B cell (primary cell): Measurements from ENCODE around the gene SPEF1. TPM values are rescaled to one million over a fixed set of nuclear protein-coding genes. Genes with fewer than 3 reads are reported as not detected.

Experiments used
- ATAC-seq: fragments of 200-7000 bp; cut with Tn5 transposase; one replicate; pipeline ENCODE4 v1.10.0; 2021; ENCODE audit warnings: low read depth, mild to moderate bottlenecking, moderate number of reproducible peaks, moderate library complexity
- CTCF ChIA-PET: fragments of 350-600 bp; sonication (Branson Sonifier 250); formaldehyde crosslinking; loops from one replicate; lab custom pipeline; 2021; ENCODE audit warnings: antibody characterized with exemption, inconsistent platforms; lab: Charles Lee
- POLR2A ChIA-PET: fragments of 350-600 bp; sonication (Branson Sonifier 250); formaldehyde crosslinking; loops from one replicate; lab custom pipeline; 2021; ENCODE audit warnings: antibody characterized with exemption; lab: Charles Lee
- DNase-seq: peaks from one replicate; pipeline ENCODE4 v3.0.0; 2013
- H2AFZ ChIP-seq: 2 replicates; pipeline ENCODE4 v1.6.1; 2012; ENCODE audit warnings: mild to moderate bottlenecking, low read depth, low read length; ENCODE audit not compliant: insufficient read depth, poor library complexity, severe bottlenecking
- H3K27ac ChIP-seq, 2 donors: 1 replicate in 1 of 2; 2 replicates in 1 of 2; pipeline ENCODE4 v1.5.1; 2012 to 2013; ENCODE audit warnings: low read length in 2 of 2, mild to moderate bottlenecking in 2 of 2, moderate library complexity in 1 of 2
- H3K27me3 ChIP-seq, 4 experiments: fragments of 200-600 bp in 1 of 4; sonication (generic) in 1 of 4; replicated peaks in 1 of 4; 1 replicate in 2 of 4; 2 replicates in 2 of 4; pipeline versions ENCODE4 v1.6.1 to v1.7.0; 2013 to 2016; ENCODE audit warnings: low read length in 3 of 4, mild to moderate bottlenecking in 2 of 4, mixed read lengths in 1 of 4, moderate library complexity in 1 of 4; ENCODE audit not compliant: insufficient read depth in 4 of 4, control insufficient read depth in 3 of 4; ENCODE audit errors: control extremely low read depth in 1 of 4
- H3K36me3 ChIP-seq, 2 experiments: replicated peaks in 1 of 2; 1 replicate in 1 of 2; 2 replicates in 1 of 2; pipeline versions ENCODE4 v1.6.1 to v1.7.1; 2013; ENCODE audit warnings: low read length in 1 of 2; ENCODE audit not compliant: insufficient read depth in 2 of 2, control insufficient read depth in 1 of 2; ENCODE audit errors: control extremely low read depth in 1 of 2, extremely low read depth in 1 of 2
- H3K4me1 ChIP-seq, 2 donors: fragments of 200-600 bp in 1 of 2; sonication (generic) in 1 of 2; 1 replicate in 1 of 2; 2 replicates in 1 of 2; pipeline versions ENCODE4 v1.5.1 to v1.6.1; 2013 to 2017; ENCODE audit warnings: low read length in 2 of 2; ENCODE audit not compliant: control insufficient read depth in 2 of 2, insufficient read depth in 2 of 2
- H3K4me2 ChIP-seq: replicated peaks from 2 replicates; pipeline ENCODE3; 2012; ENCODE audit warnings: mild to moderate bottlenecking, low read depth, low read length; ENCODE audit not compliant: poor library complexity, severe bottlenecking
- H3K4me3 ChIP-seq, 5 experiments: fragments of 200-600 bp in 1 of 5; sonication (generic) in 1 of 5; 1 replicate in 3 of 5; 2 replicates in 2 of 5; pipeline versions ENCODE4 v1.5.1 to v1.7.0; 2011 to 2016; ENCODE audit warnings: low read length in 4 of 5, mild to moderate bottlenecking in 4 of 5, low read depth in 2 of 5, control low read depth in 1 of 5, moderate library complexity in 1 of 5; ENCODE audit not compliant: insufficient read depth in 1 of 5; ENCODE audit errors: control extremely low read depth in 1 of 5, extremely low read depth in 1 of 5
- H3K79me2 ChIP-seq: fragments of 200-600 bp; sonication (generic); one replicate; pipeline ENCODE4 v1.6.0; 2016; ENCODE audit warnings: low read length; ENCODE audit not compliant: control insufficient read depth, insufficient read depth
- H3K9ac ChIP-seq: fragments of 200-600 bp; sonication (generic); 2 replicates; pipeline ENCODE4 v1.6.1; 2017; ENCODE audit warnings: mild to moderate bottlenecking, low read length, moderate library complexity
- H3K9me3 ChIP-seq, 3 donors: one replicate each; pipeline versions ENCODE4 v1.6.1 to v1.7.1; 2013; ENCODE audit warnings: low read length in 2 of 3; ENCODE audit not compliant: control insufficient read depth in 2 of 3, insufficient read depth in 1 of 3; ENCODE audit errors: control extremely low read depth in 1 of 3
- H4K20me1 ChIP-seq: 2 replicates; pipeline ENCODE4 v1.6.0; 2012; ENCODE audit warnings: mild to moderate bottlenecking, low read length; ENCODE audit not compliant: insufficient read depth, control insufficient read depth, poor library complexity, severe bottlenecking
- H3K27ac Mint-ChIP-seq: one replicate; pipeline ENCODE4 v1.8.0; 2021; ENCODE audit warnings: mixed read lengths
- H3K27me3 Mint-ChIP-seq: one replicate; pipeline ENCODE4 v1.8.0; 2021; ENCODE audit warnings: mixed read lengths
- H3K4me1 Mint-ChIP-seq: one replicate; pipeline ENCODE4 v1.8.0; 2021; ENCODE audit warnings: mixed read lengths
- H3K4me3 Mint-ChIP-seq: one replicate; pipeline ENCODE4 v1.8.0; 2021; ENCODE audit warnings: mixed read lengths
- H3K9me3 Mint-ChIP-seq: one replicate; pipeline ENCODE4 v1.8.0; 2022; ENCODE audit warnings: mixed read lengths; ENCODE audit not compliant: insufficient read depth
- EZH2 ChIP-seq: IDR thresholded peaks from 2 replicates; pipeline ENCODE4 v1.6.1; 2012; ENCODE audit warnings: borderline replicate concordance, low read depth, mild to moderate bottlenecking, moderate library complexity, low read length; ENCODE audit not compliant: insufficient read depth, poor library complexity, severe bottlenecking
- WGBS: methylation state at CpG from one replicate; pipeline ENCODE4 v1.1.5; 2013; ENCODE audit warnings: missing lambda C conversion rate; ENCODE audit not compliant: insufficient coverage; 5-methylcytosine and 5-hydroxymethylcytosine counted together
- intact Hi-C: fragments of 100-400 bp; cut with micrococcal nuclease; formaldehyde crosslinking; loops from one replicate; pipeline ENCODE4 v1.10.0; 2022
- polyA plus RNA-seq: library from polyadenylated mRNA; depleted of rRNA; stranded (reverse); fragments of >200 nt; gene quantifications from 2 replicates; pipeline ENCODE4 v1.2.3, GENCODE V29; 2012
- total RNA-seq, 2 donors: library from RNA; stranded (reverse); fragments of 120-200 nt in 1 of 2; gene quantifications; 1 replicate in 1 of 2; 2 replicates in 1 of 2; pipeline versions ENCODE4 v1.2.3 to v1.2.4, GENCODE V29; 2013 to 2022
- TF ChIP-seq, protein P1 (sequence below): fragments of 200-600 bp; IDR thresholded peaks from one replicate; pipeline ENCODE4 v1.8.0; 2022; ENCODE audit warnings: antibody characterized with exemption, mild to moderate bottlenecking

SPEF1 gene
- total and polyA plus RNA-seq, 2 donors (not counting 1 experiment from before 2014, with no cell fraction given) = not detected

DNA sequence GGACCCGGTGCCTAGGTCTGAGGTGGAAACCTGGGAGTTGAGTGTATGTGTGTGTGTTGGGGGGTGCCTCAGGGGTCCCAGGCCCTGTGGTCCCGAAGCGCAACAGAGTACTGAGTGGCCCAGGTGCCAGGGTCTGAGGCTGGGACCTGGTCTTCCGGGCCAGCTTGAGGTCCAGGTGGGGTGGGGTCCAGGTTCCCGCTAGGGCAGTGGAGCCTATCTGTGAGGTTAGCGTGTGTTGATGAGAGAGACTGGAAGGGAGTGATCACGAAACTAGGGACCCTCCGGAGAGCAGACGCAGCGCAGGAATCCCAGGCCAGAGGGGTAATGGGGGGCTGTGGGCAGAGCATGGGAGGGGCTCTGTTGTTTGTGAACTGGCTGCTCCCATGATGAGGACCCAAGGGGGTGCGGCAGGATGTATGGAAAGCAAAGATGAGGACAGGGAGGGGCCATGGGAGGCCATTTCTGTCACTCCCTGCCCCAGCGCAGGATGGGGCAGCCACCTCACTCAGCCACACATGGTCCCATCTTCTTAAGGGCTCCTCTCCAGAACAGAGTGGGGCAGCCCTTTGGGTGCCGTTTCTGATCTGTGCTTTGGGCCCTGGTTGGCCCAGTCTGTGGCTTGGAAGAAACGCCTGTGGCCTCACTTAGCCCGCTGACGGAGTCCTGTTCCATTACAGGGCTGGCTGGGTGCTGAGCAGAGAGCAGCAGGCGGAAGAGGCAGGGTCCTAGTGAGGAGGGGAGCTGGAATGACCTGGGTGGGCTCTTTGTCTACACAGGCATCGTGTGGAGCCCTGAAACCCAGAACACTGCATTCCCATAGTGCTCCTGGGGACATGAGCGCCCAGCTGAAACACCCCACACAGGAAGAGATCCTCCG, 47.9 kb downstream of the SPEF1 start:
- no peak overlapping the region for H2AFZ ChIP-seq
- H3K9me3 ChIP-seq = no peaks in the 10 kb centered on the region
- 94% methylated on average over 16 of the region's 20 CpGs for WGBS
- H3K4me1 ChIP-seq = no peaks in the 10 kb centered on the region
- intact Hi-C loops = no loop called here
- Mint-ChIP-seq H3K4me1 (peaks cover 5% of the 10 kb centered on the region), H3K27me3 (peaks cover 47% of the 10 kb centered on the region), H3K9me3 (no peaks in the 10 kb centered on the region), H3K4me3 (no peak overlapping the region), H3K27ac (no peak overlapping the region)
- H3K27me3 ChIP-seq = peaks cover 0 to 28% (median 8%) of the 10 kb centered on the region in 4 experiments
- ChIA-PET CTCF (no interaction called here), POLR2A (no interaction called here)
- no peak overlapping the region for H3K9ac ChIP-seq
- H4K20me1 ChIP-seq = no peaks in the 10 kb centered on the region
- ATAC-seq (no peak), DNase-seq (no peak)
- TF ChIP-seq, protein P1, sequence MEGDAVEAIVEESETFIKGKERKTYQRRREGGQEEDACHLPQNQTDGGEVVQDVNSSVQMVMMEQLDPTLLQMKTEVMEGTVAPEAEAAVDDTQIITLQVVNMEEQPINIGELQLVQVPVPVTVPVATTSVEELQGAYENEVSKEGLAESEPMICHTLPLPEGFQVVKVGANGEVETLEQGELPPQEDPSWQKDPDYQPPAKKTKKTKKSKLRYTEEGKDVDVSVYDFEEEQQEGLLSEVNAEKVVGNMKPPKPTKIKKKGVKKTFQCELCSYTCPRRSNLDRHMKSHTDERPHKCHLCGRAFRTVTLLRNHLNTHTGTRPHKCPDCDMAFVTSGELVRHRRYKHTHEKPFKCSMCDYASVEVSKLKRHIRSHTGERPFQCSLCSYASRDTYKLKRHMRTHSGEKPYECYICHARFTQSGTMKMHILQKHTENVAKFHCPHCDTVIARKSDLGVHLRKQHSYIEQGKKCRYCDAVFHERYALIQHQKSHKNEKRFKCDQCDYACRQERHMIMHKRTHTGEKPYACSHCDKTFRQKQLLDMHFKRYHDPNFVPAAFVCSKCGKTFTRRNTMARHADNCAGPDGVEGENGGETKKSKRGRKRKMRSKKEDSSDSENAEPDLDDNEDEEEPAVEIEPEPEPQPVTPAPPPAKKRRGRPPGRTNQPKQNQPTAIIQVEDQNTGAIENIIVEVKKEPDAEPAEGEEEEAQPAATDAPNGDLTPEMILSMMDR = no peak
- TF ChIP-seq EZH2 = no peak
- no peak overlapping the region for H3K4me2 ChIP-seq
- no peaks in the 10 kb centered on the region for H3K79me2 ChIP-seq
- no peak overlapping the region for H3K4me3 ChIP-seq
- no peaks in the 10 kb centered on the region for H3K36me3 ChIP-seq
- no peak overlapping the region for H3K27ac ChIP-seq
